GM21619 (cell line): ENCODE measurements around the gene MLST8.
"Not testable (repeated sequence)": the region's sequence is repeated elsewhere in the genome, so short reads cannot be mapped to it uniquely, and the experiment has no call there.

Experiments
- ATAC-seq: cut with Tn5 transposase; IDR thresholded peaks from one replicate; pipeline ENCODE4 v1.9.1; 2021; ENCODE audit not compliant: unreplicated experiment

Gene MLST8

DNA sequence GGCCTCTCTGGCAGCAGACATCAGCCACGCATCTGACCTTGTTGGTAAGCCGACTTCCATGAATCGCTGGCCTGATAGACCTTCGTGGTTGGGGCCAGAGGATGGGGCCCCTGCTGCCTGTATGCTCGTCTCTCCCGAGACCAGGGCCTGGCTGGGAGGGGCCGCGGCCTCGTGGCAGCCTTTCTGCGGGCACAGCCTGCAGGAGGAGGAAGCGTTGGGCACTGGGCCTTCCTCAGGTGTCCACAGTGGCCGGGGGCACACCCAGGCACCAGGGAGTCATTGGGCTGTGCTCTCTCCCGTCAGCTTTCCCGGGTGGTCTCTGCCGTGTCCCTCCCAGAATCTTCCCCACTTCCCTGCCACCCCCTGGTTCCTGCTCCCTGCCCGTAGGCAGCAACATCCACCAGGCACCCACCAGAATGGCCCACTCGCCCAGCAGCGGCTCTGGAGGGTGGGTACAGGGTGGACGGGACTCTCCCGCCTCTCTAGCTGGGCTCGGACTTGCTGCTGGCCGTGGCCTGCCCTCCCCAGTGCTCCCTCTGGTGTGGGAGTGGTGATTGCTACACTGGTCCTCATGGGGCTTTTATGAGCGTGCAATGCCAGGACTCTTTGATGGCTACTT is 24.5 kb downstream of the MLST8 start:
- no peak for ATAC-seq

DNA sequence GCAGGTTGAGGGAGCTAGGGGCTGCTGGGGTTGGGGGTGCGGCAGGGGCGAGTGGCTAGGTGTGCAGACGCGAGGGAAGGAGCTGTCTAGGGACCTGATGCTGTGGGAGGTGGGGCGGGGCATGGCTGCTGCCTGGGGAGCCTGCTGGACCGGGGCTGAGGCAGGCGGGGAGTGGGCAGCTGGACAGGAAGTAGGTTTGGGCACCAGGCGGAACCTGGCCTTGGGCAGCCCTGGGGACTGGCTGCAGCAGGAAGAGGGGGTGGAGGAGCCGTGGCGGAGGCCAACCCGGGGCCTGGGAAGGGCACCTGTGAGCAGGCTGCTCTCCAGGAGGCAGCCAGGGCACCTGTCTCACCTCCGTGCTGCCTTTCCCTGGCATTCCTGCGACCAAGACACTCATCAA is 25.1 kb downstream of the MLST8 start:
- ATAC-seq: no peak

DNA sequence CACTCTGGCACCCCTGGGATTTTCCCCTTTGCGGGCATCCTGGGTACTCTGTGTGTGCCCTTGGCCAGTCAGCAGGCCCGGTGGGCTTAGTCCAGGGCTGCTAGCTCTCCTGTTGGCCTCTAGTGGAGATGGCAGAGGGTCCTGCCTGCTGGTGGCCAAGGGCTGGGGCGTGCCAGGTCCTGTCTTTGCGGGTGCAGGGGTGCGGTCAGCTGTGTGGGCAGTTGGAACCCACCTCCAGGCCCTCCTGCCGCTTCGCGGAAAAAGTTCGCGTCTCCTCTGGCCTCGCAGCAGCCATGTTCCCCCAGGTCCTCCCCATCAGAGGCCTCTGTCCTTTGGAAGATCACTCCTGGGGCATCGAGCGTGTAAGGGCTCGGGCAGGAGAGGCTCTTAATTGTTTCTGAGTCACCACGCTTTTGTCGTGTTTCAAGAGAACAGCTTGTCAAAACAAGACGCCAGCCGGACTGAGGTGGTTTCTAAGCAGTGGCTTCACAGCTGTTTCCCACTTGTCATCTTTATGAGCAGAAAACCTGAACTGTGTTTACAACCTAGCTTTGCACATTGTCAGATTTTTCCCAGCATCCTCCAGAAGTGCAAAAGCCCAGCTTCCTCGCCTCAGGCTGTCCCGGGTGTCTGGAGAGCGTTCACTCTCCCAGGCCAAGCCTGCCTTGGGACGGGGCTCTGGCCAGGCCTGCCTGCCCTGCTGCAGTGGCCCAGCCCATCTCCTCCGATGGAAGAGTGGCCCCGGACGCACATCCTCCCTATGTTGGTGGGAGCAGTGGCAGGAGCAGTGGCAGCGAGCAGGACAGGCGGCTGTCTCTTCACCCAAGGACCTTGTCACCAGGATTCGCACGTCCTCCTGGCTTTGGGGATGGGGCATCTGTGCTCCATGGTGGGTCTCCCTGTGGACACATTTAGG is 26.0 kb downstream of the MLST8 start:
- ATAC-seq: no peak

DNA sequence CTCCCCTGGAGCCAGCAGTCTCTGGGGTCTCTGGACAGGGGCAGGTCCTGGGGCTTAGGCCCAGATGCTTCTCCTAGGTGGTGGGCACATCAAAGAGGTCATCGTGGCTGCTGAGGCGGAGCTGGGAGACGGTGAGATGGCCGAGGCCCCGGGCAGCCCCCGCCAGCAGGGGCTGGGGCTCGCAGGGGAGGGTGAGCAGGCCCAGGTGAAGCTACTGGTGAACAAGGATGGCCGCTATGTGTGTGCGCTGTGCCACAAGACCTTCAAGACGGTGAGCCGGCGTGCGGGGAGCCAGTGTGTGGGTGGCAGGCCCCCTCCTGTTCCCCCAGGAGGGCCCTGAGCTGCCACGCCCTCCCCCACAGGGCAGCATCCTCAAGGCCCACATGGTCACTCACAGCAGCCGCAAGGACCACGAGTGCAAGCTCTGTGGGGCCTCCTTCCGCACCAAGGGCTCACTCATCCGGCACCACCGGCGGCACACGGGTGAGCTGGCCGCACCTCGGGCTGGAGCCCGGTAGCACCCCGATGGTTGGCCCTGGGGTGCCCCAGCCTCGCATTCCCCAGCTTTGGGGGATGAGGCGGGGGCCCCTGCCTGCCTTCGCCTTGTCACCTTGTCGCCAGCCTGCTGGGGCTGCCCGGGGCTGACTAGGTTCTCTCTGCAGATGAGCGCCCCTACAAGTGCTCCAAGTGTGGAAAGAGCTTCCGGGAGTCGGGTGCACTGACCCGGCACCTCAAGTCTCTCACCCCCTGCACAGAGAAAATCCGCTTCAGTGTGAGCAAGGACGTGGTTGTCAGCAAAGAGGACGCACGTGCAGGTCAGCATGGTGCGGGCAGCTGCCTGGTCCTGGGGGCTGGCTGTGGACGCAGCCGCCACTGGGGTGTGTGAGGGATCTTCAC is 27.1 kb downstream of the MLST8 start:
- no peak for ATAC-seq

DNA sequence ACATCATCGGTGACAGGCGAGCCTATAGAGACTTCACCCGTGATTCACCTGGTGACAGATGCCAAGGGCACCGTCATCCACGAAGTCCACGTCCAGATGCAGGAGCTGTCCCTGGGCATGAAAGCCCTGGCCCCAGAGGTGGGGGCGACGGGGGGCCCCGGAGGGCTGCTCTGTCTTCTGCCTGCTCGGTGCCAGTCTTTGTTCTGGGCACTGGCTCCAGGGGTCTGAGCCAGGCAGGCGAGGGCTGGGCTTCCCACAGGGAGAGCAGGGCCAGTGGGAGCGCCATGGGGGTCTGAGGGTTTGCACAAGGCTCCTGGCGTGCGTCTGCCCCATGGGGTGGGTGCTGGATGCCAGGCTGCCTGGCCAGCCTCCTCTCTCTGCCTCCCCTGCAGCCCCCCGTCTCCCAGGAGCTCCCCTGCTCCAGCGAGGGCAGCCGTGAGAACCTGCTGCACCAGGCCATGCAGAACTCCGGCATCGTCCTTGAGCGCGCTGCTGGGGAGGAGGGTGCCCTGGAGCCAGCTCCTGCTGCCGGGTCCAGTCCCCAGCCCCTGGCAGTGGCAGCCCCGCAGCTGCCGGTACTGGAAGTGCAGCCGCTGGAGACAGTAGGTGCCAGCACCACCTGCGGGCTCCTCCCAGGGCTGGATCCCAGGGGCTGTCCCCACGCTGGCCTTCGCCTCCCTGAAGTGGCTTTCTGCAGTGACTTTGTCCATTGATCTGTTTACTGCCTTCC is 28.0 kb downstream of the MLST8 start:
- no peak for ATAC-seq

DNA sequence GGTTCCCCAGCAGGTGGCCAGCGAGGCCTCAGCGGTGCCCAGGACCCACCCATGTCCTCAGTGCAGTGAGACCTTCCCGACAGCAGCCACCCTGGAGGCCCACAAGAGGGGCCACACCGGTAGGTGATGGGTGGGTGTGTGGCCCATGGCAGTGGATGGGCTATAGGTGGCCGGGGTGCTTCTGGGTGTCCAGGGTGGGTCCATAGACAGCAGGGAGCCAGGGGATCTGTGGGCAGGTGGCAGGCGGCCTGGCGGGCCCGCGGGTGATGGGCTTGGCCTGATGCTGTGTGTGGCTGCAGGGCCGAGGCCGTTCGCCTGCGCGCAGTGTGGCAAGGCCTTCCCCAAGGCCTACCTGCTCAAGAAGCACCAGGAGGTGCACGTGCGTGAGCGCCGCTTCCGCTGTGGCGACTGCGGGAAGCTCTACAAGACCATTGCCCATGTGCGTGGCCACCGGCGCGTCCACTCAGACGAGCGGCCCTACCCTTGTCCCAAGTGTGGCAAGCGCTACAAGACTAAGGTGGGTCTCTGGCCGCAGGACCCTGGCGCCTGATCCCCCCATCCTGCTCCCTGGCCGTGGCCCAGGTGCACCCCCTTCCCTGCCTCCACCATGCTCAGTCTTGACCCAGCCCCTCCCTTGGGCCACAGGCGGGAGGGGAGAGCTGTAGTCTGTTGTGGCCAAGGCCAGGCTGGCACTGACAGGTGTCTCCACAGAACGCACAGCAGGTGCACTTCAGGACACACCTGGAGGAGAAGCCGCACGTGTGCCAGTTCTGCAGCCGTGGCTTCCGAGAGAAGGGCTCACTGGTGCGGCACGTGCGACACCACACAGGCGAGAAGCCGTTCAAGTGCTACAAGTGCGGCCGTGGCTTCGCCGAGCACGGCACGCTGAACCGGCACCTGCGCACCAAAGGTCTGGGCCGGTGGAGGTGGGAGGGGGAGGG is 28.9 kb downstream of the MLST8 start:
- no peak for ATAC-seq

DNA sequence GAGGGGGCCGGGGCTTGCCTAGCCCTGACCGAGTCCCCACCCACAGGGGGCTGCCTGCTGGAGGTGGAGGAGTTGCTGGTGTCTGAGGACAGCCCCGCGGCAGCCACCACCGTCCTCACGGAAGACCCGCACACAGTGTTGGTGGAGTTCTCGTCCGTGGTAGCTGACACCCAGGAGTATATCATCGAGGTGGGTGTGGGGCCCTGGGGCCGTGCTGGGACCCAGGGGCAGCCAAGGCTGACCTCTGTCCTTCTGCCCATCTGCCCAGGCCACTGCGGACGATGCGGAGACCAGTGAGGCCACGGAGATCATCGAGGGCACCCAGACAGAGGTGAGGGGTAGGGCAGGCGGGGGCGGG is 29.5 kb downstream of the MLST8 start:
- no peak for ATAC-seq

DNA sequence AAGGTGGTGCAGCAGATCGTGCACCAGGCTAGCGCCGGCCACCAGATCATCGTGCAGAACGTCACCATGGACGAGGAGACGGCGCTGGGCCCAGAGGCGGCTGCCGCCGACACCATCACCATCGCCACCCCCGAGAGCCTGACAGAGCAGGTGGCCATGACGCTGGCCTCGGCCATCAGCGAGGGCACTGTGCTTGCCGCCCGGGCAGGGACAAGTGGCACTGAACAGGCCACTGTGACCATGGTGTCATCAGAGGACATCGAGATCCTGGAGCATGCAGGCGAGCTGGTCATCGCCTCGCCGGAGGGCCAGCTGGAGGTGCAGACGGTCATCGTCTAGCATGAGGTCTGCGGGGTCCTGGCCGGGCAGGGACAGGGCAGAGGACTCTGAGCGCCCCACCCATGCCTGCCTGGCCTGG is 30.0 kb downstream of the MLST8 start:
- no peak for ATAC-seq

DNA sequence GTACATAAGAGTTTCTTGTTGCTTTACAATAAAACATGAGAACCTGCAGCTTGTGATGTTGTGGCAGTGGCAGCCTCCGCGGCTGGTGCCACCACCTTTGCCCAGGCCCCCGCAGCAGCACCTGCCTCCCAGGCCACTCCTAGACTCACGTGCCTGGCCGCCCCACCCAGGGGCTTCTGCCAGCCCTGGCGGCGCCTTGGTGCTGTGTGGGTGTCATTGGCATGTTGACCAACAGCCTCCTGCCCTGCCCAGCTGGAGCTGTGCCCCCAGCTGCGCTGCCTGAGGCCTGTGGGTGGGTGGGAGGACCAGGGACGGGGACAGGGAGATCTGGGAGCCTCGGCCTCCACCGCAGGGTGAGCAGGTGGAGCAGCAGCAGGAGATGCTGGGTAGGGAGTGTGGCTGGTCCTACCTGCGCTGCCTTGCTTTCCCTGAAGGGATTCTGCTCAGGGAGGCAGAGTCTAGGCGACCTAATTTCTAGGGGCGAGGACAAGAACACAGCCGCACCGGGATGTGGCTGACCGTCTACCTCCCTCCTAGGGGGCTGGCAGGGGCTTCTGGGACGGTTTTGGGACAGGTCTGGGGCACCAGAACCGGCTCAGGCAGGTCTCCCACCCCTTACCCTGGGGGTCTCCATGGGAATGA is 30.6 kb downstream of the MLST8 start:
- no peak for ATAC-seq

DNA sequence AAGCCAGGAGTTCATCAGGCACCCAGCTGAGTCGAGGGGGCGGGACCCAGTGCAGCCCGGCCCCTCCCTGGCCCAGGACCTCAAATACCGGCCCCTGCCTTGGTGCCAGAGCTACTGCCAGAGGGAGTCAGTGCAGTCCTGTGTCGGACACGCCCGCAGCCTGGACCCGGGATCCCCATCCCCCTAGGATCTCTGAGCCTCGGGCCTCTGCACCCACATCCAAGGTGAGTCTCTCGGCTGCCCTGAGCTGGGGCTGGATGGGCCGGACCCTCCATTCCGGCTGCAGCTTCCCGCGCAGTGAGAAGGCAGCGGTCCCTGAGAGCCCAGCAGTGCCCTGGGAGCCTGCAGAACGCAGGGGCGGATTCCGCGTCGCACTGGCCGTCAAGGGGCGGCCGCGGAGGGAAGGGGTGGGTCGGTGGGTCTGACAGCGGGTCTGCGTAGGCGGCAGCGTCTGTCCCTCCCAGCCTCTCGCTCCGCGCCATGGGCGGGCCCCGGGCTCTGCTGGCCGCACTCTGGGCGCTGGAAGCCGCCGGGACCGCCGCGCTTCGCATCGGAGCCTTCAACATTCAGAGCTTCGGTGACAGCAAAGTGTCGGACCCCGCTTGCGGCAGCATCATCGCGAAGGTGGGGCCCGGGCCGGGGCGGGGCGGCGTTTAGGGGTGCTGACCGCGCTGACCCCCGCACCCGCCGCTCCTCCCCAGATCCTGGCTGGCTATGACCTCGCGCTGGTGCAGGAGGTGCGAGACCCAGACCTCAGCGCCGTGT is 31.3 kb downstream of the MLST8 start, which contains the start of gene DNASE1L2:
DNASE1L2 (plus strand) TSS at position 108 of the 765 bp plus-strand sequence; CDS start at position 481, 373 bp downstream.
- ATAC-seq: no peak

DNA sequence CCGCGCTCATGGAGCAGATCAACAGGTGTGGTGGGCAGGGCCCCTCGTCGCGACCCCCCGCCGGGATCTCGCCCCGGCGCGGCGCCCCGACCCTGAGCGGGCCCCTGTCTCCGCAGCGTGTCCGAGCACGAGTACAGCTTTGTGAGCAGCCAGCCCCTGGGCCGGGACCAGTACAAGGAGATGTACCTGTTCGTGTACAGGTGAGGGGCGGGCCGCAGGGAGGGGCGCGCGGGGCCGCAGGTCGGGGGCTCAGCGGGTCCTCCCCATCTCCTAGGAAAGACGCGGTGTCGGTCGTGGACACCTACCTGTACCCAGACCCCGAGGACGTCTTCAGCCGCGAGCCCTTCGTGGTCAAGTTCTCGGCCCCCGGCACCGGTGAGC is 31.8 kb downstream of the MLST8 start:
- ATAC-seq: no peak

DNA sequence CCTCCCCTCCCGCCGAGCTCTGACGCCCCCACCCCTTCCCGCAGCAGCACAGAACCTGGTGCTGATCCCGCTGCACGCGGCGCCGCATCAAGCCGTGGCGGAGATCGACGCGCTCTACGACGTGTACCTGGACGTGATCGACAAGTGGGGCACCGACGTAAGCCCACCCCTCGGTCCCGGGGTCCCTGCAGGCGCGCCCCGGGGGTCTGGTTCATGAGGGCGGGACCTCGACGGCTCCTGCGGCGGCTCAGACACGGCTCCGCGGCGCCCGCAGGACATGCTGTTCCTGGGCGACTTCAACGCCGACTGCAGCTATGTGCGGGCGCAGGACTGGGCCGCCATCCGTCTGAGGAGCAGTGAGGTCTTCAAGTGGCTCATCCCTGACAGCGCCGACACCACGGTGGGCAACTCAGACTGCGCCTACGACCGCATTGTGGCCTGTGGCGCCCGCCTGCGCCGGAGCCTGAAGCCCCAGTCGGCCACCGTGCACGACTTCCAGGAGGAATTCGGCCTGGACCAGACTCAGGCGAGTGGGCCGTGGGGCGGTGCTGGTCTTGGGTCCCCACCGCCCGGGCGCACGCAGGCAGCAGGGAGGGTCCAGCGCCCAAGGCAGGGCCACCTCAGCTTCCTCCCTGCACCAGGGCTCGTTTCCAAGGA is 32.4 kb downstream of the MLST8 start:
- no peak for ATAC-seq

DNA sequence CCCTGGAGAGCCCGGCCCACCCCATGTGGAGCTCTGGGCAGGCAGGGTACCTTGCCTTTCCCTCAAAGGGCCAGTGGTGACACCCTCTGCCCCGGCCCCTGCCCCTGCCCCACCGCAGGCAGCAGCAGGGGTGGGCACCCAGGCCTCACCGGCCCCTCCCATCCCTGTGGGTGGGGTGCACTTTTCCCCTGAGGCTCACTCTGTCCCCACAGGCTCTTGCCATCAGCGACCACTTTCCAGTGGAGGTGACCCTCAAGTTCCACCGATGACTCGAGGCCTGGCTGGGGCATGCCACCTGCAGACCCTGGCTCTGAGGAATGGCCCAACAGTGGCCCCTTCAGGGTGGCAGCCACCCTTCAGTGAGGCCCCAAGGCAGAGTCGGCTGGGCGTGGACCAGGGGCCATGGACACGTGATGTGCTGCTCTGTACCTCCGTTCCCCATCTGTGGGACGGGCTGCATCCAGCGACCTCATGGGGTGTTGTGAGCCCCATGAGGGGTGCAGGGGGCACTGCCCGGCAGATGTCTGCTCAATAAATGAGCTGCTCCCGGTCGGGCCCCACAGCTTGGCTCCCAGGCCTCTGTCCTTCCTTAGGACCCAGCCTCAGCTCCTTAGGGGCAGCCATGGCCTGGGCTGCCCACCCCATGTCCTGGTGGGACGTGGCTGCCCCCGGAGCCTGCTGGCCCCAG is 33.0 kb downstream of the MLST8 start:
- ATAC-seq: no peak

DNA sequence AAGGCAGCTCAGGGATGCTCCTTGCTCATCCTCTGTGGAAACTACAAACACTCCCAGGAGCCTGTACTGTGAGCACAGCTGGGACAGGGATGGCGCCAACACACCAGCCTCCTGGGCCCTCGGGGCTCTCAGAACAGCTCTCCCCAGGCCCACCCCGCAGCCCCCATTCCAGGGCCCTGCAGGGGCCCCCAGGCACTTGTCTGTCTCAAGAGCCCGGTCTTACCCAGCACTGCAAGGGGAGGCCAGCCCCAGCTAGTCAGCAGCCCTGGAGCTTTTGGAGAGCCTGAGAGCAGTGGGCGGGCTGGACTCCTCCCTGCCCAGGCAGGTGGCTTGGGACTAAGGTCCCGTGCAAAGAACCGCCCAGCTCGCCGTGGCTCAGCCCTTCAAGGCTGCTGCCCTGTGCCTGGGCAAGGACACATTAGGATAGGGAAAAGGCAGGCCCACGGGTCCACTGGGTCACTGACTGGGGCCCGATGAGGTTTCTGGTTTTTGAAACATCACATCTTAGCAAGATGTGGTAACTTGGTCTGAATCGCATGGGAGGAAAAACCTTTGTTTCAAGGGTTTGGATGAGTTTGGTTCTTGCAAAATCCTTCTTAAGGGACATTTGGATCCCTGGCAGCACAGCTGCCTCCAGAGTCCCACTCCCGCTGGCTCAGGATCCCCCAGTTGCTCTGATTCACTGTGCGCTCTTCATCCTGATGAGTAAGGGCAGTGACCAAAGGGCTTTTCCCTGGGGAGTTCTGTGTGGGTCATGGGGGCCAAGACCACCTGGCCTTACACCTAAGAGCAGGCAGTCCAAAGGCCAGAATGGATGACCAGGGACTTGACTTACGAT is 33.8 kb downstream of the MLST8 start:
- ATAC-seq: no peak

DNA sequence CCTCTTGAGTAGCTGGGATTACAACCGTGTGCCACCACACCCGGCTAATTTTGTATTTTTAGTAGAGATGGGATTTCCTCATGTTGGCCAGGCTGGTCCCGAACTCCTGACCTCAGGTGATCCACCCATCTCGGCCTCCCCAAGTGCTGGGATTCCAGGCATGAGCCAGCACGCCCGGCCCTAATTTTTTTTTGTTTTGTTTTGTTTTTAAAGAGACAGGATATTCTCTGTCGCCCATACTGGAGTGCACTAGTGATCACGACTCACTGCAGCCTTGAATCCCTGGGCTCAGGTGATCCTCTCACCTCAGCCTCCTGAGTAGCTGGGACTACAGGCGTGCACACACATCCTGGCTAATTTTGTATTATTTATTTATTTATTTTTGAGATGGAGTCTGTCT is 35.1 kb downstream of the MLST8 start:
- not testable (repeated sequence) for ATAC-seq

DNA sequence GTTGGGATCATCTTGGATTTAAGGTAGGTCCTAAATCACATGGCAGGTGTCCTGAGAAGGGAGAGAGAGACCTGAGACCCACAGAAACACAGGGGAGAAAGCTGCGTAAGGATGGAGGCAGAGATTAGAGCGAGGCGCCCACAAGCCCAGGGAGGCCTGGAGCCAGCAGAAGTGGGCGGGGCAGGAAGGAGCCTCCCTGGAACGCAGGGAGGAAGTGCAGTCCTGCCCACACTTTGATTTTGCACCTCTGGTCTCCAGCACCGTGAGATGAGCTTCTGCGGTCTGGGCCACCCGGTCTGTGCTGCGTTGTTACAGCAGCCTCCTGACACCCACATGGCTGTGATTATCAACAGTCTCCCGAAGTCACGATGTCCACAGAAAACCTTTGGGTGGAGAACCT is 37.3 kb downstream of the MLST8 start:
- no peak for ATAC-seq
